HG02571 (cell line): ENCODE data around the gene CD48.
A peak's percentile ranks its signal among the peaks of the same experiment; 100 is the strongest.

Experiments used
- ATAC-seq: cut with Tn5 transposase; IDR thresholded peaks from one replicate; pipeline ENCODE4 v1.9.1; 2021; ENCODE audit warnings: mild to moderate bottlenecking, moderate library complexity; ENCODE audit not compliant: unreplicated experiment

Gene CD48, protein sequence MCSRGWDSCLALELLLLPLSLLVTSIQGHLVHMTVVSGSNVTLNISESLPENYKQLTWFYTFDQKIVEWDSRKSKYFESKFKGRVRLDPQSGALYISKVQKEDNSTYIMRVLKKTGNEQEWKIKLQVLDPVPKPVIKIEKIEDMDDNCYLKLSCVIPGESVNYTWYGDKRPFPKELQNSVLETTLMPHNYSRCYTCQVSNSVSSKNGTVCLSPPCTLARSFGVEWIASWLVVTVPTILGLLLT

DNA sequence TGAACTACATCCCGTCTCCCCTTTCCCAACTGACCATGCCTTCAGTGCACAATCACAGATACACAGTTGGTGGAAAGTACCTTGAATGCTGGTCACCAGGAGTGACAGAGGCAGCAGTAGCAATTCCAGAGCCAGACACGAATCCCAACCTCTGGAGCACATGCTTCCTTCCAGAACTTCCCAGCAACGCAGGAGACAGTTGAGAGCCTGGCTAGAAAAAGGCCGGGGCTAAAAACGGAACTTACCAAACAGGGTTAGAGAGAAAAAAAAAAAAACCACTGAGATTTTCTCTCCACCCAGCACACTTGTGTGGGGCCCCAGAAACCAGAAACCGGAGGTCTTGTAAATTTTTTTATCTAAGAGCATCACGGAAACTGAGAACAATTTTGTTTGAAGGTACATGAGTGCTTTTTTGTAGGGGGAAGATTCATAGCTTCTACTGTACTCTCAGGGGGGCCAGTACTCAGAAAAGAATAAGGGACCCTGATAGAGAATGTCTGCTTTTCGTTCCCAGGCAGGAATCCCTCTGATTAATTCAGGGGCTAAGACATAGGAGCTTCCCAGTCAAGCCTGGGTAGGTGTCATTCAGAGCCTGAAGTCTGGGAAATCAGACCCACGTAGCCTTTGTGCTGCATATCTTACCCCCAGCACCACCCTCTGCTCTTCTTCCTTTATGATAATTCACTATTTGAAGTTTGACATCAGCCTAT lies at the start of gene CD48:
CD48 (minus strand) TSS at position 221 of the 710 bp plus-strand sequence; CDS start at position 162, 59 bp downstream.
- ATAC-seq: peak; percentile 40

DNA sequence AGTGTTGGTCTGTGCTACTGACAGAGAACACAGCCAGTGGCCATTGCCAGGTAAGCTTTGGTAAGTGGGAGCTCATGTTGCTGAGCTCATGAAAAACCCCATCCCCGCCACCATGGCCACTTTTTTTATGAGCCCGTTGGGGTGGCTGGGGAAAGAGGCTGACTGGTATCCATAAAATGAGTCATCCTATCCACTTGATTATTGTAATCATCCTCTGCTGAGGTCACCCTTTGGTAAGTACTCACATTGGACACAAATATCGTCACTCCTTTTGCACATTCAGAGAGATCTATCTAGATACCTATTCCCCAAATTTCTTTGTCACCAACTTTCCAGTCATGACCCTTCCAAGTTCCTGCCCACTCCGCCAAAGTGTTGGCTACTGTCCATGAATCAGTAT lies 49.4 kb upstream of the CD48 start:
- no peak for ATAC-seq

DNA sequence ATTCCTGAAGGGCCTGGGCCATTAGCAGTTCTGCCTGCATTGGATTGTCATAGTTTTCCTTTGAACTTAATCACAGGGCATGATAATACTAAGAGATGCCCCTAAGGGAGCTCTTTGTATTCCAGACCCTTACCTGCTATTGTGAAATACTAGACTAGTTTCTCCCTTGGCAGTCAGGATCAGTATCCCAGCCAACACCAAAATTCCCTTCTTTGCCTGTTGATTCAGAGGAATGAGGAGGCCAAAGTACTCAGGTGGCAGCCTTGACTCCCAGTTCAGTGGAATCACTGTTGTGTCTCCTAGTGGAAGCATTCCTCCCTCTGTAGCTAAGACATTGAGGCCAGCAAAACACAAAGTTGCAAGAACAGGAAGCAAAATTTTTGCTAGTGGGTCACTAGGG lies 48.1 kb upstream of the CD48 start:
- ATAC-seq: no peak

DNA sequence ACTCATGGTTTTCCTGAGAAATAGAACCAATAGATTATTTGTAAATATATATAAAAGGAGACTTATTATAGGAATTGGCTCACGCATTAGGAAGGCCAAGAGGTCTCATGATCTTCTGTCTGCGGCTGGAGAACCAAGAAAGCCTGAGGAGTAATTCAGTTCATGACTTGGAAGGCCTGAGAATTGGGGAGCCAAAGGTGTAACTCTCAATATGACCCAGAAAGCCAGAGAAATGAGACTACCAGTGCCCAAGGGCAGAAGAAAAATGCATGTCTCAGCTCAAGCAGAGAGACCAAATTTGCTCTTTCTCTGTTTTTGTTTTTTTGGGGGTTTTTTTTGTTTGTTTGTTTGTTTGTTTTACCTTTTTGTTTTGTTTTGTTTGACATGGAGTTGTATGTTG lies 46.9 kb upstream of the CD48 start:
- ATAC-seq: no peak

DNA sequence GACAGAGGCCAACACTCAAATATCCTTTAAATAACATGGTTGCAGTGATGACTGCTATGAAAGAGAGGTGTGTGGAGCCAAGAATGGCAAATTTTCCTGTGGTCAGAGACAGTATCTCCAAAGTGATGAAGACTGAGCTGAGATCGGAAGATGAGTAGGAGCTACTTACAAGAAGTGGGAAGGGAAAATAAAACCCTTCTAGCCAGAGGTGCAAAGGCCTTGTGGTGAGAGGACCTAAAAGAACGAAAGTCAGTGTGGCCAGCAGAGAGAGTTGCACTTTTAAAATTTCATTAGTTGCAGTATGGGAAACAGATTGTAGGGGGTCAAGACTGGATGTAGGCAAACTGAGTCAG lies 45.2 kb upstream of the CD48 start:
- ATAC-seq: no peak

DNA sequence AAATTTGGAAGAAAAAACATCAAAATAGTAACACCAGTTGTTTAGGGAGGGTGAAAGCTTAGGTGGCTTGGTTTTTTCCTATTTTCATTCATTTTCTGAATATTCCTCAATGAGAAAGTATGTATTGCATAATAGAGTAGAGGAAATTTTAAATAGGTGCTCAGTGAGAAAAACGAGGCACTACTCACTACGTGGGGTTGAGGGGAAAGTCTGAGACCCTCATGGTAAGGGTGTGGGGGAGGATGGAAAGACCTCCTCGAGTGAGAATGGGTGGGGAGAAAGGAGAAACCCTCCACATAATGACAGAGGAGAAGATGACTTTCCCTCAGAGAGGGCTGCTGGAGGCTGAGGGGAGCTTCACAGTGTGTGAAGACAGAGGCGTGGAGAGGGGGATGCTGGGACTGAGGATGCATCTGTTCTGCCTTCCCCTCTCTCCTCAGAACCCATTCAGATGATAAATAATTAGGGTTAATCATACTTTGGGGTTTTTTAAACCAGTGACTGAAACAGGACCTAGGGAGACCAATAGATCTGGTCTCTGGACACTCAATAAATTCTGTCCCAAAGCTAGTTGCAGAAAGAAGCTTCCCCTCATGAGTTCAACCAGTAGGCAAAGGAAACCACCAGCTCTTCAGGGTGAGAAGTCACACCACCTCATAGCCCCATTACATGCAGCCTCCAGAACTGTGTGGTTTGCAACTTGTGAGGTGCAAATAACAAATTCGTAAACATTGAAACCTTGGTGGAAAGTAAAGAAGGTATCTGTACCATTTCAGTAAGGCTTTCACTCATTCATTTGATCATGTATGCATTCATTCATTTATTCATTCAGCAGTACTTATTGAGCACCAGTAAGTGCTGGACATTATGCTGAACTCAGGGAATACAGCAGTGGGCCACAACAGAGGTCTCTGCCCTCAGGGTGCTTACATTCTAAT lies 44.6 kb upstream of the CD48 start:
- no peak for ATAC-seq

DNA sequence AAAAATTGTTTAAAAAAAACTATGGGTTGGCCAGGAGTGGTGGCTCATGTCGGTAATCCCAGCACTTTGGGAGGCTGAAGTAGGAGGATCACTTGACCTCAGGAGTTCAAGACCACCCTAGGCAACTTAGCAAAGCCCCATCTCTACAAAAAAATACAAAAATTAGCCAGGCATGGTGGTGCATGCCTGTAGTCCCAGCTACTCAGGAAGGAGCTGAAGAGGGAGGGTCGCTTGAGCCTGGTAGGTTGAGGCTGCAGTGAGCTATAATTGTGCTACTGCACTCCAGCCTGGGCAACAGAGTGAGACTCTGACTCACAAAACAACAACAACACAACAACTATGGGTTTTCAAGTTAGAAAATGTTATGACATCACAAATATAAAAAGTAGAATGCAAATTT lies 43.8 kb upstream of the CD48 start:
- ATAC-seq: no peak

DNA sequence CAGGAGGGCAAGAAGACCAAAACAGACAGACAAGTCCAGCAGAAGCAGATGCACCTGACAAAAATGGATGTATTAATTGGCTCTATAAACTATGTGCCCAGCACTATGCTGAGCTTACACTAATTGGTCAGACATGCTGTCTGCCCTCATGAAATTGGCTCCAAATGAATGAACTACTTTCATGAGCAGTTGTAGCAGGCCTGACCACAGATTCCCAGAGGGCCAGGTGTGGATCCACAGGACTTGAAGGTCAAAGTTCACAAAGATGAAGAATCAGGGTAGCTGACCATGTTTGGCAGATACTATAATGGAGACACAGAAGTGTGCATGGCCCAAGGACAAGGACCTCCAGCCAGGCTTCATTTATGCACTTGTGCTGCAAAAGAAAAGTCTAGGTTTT lies 42.0 kb upstream of the CD48 start:
- ATAC-seq: no peak

DNA sequence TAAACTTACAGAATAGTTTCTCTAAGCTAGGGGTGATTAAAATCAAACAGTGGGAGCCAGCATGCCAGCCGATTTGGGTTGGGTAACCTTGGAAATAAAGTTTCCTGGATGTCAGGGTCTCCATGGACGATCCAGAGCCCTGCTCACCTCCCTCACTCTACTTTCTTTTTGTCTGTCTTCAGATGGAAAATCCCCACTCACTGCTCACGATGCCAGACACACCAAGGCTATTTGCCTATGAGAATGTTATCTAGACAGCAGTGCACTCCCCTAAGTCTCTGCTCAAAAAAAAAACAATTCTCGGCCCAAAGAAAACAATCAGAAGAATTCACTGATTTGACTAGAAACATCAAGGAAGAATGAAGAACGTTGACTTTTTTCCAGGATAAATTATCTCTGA lies 41.3 kb upstream of the CD48 start:
- ATAC-seq: no peak

DNA sequence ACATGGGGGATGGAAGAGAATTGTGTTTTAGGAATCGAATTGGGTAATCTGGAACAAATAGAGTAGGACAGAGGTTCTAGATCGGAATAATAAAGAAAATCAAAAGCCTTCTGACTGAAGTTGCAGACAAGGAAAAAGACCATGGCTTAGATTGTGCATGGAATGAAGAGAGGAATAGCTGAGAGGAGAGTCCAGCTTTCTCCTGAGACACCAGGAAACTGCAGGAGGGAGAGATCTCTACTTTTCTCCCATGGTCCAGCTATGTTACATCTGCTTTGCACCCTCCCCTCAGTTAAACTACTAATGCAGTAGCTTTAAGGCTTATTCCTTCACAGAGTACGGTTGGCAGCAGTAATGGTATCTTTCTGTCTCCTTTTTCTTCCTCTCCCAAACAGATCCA lies 40.8 kb upstream of the CD48 start:
- ATAC-seq: no peak

DNA sequence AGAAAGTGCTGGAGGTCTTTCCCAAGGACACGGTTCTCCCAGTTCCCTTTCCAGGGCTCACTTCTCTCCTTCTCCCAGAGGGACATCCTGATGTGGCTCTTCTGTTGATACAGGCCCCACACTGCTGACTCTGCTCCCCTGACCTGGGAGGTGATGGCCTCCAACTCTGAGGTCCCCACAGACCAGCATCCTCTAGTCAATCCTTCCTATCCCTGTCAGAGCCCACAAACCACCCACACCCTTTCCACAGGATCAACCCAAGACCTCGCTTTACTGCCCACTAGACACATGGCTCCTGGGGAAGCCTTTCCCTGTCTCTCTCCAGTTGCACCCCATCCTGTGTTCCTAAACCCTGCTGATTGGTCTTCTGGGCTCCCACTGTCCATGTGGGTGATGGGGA lies 39.0 kb upstream of the CD48 start:
- ATAC-seq: no peak

DNA sequence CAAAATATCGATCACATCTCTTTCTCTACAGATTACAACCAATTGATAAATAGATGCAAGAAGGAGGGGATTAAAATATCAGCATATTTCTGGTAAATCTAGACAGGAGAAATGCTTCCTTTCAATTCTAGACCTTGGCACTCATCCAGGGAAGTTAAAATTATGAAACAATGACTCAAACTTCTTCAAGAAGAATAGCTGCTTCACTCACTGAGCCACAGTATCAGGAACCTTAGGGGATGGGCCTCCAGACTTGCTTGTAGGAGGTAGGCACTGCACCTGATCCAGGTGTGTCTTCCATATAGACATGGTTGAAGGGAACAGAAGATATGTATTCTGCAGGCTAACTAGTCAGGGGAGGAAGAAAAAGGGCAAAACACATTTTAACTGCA lies 37.3 kb upstream of the CD48 start:
- no peak for ATAC-seq

DNA sequence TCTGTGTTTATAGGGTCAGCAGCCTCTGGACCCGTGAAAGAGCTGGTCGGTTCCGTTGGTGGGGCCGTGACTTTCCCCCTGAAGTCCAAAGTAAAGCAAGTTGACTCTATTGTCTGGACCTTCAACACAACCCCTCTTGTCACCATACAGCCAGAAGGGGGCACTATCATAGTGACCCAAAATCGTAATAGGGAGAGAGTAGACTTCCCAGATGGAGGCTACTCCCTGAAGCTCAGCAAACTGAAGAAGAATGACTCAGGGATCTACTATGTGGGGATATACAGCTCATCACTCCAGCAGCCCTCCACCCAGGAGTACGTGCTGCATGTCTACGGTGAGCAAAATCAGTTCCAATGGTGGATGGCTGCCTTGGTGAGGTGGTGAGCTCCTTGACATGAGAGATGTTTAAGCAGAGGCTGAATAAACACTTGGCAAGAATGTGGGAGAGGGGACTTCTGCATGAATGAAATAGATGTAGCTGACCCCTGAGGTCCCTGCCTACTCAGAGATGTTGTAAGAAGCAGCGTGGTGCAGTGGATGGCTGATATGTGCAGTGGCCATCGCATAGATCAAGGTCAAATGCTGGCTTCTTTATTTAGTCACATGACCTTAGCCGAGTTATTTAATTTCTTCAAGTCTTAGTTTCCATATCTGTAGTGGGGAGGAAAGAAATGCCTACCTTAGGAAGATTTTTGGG lies 36.7 kb upstream of the CD48 start:
- ATAC-seq: no peak

DNA sequence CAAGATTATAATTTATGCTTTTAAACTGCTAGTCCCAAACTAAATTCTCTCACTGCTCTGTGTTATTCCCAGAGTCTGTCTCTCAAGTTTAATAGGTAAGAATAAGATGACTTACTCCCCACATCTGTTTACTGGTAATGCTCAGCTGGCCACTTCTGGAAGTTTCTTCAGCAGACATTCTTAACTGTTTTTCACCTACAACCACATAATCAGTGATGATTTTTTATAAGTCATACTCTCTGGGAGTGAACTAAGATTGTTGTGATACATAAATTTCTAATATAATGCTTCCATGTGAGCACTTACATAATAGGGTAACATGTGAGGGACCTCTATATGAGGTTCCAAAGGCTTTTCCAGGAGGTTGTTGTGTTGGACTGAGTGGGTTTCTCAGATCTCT lies 36.1 kb upstream of the CD48 start:
- ATAC-seq: no peak

DNA sequence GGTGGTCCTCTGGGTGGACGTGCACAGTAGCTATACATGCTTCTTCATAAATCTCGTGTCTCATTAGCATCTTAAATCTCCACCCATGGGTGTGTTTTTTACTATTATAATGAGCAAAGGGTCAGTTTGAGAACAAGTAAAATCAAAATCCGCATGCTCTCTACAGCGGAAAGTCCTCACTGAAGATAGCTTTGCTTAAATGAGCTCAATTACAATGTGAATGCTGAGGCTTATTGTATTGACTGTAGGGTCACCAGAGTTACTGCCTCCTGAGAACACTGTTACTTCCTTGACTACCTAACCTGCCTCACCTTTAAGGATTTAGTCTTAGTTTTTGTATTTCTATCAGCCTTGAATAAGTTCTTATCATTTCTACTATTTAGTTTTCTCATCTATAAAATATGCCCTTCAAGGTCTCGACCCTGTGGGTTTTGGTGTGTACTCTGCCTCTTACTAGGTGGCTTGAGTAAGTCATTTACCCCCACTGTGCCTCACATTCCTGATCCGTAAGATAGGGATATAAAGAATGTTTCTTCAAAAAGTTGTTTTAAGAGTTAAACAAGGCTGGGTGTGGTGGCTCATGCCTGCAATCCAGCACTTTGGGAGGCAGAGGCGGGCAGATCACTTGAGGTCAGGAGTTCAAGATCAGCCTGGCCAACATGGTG lies 35.3 kb upstream of the CD48 start:
- ATAC-seq: no peak

DNA sequence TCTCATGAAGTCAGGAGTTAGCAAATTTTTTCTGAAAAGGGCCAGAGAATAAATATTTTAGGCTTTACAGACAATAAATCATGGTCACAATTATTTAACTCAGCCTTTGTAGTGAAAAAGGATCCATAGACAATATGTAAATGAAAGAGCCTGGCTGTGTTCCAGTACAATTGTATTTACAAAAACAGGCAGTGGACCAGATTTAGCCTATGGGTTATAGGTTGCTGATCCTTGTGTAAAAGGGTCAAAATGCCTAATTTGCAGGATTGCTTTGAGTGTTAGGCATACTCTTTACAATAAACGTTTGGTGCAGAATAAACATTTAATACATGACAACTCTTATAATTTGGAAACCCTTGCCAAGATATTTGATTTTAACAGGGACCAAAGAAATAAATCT lies 33.9 kb upstream of the CD48 start:
- no peak for ATAC-seq

DNA sequence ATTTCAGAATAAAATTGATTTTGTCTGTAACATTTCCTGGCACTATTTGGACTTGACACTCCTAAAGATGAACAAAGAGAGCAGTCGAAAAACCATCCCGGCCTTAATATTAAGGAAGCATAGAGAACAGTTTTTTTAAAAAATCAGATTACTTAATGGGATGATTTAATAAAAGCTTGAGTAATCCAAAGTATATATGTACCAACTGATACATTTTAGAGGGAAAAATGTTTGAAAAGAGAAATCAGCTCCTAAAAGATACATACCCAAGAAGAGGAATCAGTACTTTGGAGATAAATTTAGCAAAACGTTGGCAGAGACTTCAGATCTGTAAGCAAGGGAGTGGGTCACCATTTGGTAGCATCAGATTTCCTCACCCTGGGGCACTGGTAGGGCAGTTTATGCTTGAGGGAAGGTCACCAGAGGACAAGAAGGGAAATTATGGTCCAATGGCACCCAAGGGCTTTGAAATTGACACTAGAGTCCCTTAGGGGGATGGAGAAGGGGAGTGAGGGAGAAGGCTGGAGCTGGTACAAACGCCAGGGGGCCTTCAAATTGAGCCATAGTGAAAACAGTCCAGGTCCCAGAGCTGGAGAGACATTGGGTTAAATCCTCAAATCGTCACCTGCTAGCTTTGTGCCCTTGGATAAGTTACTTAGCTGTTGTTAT lies 33.4 kb upstream of the CD48 start:
- no peak for ATAC-seq

DNA sequence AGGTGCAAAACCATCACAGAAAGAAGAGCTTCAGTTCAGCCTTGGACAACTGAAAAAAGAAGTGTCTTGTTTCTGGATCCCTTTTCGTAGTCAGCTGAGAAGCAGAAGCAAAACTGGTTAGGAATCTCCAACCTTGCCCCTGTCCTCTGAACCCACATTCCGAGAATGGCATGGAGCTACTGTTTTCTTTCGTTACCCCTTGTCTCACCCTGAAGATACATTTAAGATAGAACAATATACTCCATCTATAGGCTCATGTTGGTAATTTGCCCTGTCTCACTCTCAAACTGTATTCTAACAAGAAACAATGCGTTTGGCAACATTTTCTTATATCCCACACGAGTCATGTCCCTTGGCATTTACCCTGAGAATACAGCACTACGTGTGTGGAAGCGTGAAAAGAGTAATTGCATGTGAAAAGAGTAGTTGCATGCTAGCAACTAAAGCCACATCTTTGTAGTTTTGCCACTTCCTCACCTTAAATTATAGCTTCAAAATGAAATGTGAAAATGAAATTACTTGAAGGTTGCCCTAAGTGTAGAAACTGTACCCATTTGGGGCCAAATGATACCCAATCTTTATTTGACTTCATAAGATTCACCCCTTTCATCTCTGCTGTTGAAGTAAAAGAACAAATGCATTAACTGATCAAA lies 32.7 kb upstream of the CD48 start:
- no peak for ATAC-seq

DNA sequence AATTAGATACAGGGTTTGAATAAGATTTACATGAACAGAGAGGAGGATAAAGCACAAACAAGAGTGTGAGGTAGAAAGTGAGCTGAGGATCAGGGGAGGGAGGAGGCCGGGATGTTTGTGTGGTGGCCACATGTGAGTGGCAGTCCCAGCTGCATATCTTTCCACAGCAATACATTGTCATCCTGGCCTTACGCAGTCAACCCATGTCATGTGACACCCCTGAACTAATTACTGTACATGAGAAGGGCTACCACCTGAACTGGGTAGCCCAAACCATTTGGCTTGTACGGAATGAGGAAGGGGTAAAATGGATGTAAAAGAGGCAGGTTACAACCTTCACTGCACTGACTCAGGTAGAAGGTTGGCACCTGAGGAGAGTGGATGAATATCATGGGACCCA lies 31.6 kb upstream of the CD48 start:
- no peak for ATAC-seq
